Measurements from ENCODE around the gene ATF5.

ATF5 gene

DNA sequence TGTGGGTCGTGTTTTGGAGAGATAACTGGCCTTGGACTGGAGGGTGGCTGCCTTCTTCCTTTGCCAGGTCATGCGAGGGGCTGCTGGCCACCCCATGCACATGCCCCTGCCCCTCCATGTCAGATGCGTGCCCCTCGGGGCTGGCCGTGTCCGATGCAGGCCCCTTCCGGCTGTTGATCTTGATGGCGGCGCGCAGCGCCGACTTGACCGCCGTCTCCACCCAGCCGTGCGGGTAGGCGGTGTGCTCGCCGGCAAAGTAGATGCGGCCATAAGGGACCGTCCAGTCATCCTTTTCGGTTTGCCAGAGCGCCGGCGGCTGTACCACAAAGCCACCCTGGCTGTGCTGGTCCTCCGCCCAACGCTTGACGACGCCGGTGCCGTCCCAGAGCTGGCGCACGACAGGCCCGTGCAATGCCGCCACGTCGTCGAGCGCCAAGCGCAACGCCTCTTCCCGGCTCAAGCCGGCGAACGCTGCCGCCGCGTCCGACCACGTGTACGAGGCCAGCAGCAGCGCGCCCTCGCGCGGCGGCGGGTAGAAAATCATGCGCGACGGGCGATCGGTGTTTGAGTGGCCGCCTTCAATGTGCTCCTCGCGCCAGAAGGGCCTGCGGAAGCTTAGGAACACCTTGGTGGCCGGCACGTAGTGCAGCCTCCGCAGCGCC lies 39.2 kb upstream of the ATF5 start:
- H3K36me3 Mint-ChIP-seq (ENCODE audit: low read depth) = peaks cover 13% of the 10 kb centered on the region
- peak overlapping the region; percentile 77 for H3K27ac Mint-ChIP-seq
- H3K27me3 Mint-ChIP-seq (ENCODE audit: low read depth) = no peaks in the 10 kb centered on the region
- H3K4me1 Mint-ChIP-seq (ENCODE audit: low read depth) = peaks cover 13% of the 10 kb centered on the region
- no peaks in the 10 kb centered on the region for H3K9me3 Mint-ChIP-seq
- peak overlapping the region; percentile 75 for H3K4me3 Mint-ChIP-seq

DNA sequence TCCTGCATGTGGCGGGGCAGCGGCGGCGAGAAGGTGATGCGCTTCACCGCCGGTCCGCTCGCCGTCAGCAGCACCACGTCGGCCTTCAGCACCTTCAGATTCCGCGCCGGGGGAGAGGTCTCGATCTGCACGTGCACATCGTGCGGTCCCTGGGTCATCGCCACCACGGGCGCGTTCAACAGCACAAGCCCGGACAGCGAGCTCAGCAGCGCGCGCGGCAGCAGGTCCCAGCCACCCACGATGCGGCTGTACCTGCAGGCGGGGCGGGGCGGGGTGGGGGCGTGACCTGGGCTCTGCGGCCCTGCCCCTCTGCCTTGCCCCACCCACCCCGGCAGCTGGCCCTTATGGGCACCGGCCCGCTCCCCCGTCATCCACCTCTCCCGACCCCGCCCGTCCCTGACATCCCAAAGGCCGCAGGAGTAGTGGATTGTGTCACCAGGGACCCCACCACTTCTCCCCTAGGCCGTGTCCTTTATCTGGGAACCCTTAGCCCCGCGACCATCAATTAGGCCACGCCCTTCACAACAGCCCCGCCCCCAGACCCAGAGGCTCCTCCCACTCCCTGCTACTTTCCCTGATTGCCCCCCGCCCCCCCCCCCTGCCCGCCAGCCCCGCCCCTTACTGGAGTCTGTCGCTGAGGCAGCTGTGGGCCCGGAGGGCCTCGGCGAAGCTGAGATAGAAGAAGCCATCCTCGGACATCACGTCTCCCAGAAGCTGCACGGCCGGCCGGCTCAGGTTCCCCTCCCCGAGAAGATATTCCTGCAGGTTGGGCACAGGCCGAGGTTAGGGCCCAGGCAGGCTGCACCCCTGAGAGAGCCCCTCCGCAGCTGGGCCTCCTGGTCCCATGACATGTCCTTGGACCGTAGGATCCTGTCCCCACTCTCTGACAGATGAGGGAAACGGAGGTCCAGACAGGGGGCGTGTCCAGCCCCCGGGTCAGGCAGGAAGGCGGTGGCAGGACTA lies 38.4 kb upstream of the ATF5 start:
- H3K27ac Mint-ChIP-seq = peak overlapping the region; percentile 77
- no peaks in the 10 kb centered on the region for H3K9me3 Mint-ChIP-seq
- H3K27me3 Mint-ChIP-seq (ENCODE audit: low read depth) = no peaks in the 10 kb centered on the region
- H3K4me3 Mint-ChIP-seq = peak overlapping the region; percentile 75
- peaks cover 15% of the 10 kb centered on the region for H3K4me1 Mint-ChIP-seq (ENCODE audit: low read depth)
- H3K36me3 Mint-ChIP-seq (ENCODE audit: low read depth) = peaks cover 11% of the 10 kb centered on the region

DNA sequence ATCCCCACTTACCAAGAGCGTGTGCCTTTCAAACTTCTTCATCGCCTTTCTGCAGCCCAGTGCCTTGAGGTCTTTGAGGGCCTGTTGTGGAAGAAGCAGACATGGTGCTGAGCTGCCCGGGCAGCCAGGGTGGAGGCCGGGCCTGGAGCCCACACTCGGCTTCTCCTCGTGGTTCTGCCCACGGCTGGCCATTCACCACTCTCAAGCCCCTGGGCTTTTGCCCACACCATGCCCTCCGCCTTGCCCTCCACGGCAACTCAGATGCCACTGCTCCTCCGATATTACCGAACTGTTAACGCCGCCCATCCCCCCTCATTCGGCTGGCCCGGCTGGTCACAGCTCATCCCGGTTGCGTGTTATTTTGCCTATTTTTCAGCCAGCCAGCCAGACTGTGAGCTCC lies 37.6 kb upstream of the ATF5 start:
- Mint-ChIP-seq H3K9me3 (no peaks in the 10 kb centered on the region), H3K4me1 (ENCODE audit: low read depth) (peaks cover 23% of the 10 kb centered on the region), H3K27me3 (ENCODE audit: low read depth) (no peaks in the 10 kb centered on the region), H3K4me3 (peak overlapping the region; percentile 10), H3K27ac (no peak overlapping the region), H3K36me3 (ENCODE audit: low read depth) (peaks cover 10% of the 10 kb centered on the region)

DNA sequence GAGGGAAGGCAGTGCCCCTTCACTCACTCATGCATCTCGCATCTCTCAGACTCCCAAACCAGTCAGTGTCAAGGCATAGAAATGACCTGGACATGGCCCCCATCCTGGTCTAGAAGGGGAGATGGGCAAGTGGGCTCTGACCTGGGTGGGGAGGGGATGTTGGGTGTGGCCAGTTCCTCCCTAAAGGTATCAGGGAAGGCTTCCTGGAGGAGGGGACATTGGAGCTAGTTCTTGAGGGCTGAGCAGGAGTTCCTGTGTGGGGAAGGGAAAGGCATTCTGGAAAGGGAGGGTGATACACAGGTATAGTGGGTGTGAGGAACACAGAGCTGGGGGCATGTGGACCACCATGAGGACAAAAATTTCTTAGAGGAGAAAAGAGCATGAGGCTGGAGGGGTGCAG lies 36.3 kb upstream of the ATF5 start:
- peaks cover 36% of the 10 kb centered on the region for H3K4me1 Mint-ChIP-seq (ENCODE audit: low read depth)
- peak overlapping the region; percentile 55 for H3K27ac Mint-ChIP-seq
- peak overlapping the region; percentile 1 for H3K4me3 Mint-ChIP-seq
- H3K27me3 Mint-ChIP-seq (ENCODE audit: low read depth) = no peaks in the 10 kb centered on the region
- peaks cover 10% of the 10 kb centered on the region for H3K36me3 Mint-ChIP-seq (ENCODE audit: low read depth)
- no peaks in the 10 kb centered on the region for H3K9me3 Mint-ChIP-seq

DNA sequence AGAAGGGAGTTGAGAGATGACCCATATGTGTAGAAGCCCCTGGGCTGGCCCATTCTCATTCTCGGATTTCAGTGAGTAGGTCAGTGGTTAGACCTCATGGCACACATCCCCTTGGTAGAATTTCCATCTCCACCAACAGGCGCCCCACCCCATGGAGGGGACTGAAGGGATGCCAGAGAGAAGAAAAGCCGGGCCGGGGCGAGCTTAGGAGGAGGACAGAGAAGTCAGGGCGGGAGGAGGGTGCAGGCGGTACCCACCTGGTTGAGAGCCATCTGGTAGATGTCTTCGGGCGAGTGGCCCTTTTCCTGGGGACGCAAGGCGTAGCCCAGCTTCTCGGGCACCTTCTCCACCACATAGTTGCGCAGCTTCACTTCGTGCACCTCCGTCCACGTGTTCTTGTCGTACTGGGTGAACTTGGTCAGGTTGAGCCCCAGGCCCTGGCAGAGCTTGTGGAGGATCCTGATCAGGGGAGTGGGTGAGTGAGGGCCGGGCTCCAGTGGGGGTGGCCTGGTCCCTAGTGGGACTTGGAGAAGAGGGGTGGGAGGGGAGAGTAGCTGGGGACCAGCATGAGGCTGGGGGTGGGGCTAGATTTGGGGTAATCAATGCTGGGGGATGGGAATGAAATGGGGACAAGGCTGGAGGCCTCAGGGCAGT lies 34.9 kb upstream of the ATF5 start:
- H3K4me1 Mint-ChIP-seq (ENCODE audit: low read depth) = peaks cover 39% of the 10 kb centered on the region
- no peaks in the 10 kb centered on the region for H3K27me3 Mint-ChIP-seq (ENCODE audit: low read depth)
- peaks cover 8% of the 10 kb centered on the region for H3K36me3 Mint-ChIP-seq (ENCODE audit: low read depth)
- no peak overlapping the region for H3K4me3 Mint-ChIP-seq
- H3K9me3 Mint-ChIP-seq = no peaks in the 10 kb centered on the region
- H3K27ac Mint-ChIP-seq = peak overlapping the region; percentile 26

DNA sequence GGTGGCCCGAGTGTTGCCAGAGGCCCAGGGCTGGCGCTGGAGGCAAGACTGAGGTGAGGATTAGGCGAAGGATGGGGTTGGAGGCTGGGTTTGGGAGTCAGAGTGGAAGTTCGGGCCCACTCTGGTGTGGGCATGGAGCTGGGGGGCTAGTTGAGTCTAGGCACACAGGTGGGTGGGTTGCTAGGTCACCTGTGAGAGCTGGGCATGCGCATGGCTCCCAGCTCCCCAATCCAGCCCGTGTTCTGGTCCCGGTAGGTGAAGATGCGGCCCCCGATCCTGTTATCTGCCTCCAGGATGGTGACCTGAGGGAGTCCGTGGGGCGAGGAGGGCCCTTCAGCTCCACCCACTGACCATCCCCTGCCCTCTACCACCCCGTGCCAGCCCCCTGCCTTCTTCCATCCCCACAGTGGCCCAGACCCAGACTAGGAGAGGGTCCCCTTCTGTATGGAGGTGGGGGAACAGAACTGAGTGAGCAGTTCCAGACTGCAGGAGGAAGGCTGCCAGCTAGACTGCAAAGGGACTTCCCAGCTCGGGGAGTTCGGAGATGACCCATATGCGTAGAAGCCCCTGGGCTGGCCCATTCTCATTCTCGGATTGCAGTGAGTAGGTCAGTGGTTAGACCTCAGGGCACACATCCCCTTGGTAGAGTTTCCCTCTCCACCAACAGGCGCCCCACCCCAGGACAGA lies 34.0 kb upstream of the ATF5 start:
- peak overlapping the region; percentile 31 for H3K4me3 Mint-ChIP-seq
- H3K27me3 Mint-ChIP-seq (ENCODE audit: low read depth) = no peaks in the 10 kb centered on the region
- H3K36me3 Mint-ChIP-seq (ENCODE audit: low read depth) = peaks cover 4% of the 10 kb centered on the region
- H3K4me1 Mint-ChIP-seq (ENCODE audit: low read depth) = peaks cover 39% of the 10 kb centered on the region
- peak overlapping the region; percentile 62 for H3K27ac Mint-ChIP-seq
- H3K9me3 Mint-ChIP-seq = no peaks in the 10 kb centered on the region

DNA sequence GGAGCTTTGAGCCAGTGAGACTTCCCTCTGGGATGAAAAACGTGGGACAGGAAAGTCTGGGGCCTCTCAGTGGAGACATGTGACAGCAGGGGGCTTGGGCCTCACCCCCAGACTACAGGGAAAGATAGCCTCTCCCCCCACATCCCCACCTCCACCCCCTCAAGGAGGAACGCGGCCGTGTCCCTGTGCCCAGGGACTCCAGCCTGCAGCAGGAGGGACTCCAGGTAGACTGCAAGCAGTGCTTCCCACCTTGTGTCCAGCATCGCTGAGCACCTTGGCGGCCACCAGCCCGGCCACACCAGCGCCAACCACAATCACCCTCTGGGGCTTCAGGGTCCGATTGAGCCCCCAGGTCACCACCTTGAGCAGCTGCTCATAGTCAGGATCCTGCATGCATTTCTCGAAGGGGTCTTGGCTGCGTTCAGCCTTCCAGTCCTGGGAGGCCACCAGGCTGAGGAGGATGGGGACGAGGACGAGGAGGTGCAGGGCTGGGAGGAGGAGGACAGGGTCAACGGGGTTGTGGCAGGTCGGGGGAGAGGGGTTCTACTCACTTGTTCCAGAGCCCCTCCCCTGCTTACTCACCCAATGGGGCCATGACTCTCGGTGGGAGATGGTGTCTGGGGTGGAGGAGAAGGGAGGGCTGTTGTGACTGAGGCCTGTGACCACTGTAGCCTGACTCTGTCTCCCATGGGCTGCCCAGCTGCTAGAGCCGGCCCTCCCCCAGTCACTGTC lies 33.3 kb upstream of the ATF5 start:
- no peaks in the 10 kb centered on the region for H3K9me3 Mint-ChIP-seq
- peaks cover 4% of the 10 kb centered on the region for H3K36me3 Mint-ChIP-seq (ENCODE audit: low read depth)
- H3K27me3 Mint-ChIP-seq (ENCODE audit: low read depth) = no peaks in the 10 kb centered on the region
- H3K27ac Mint-ChIP-seq = peak overlapping the region; percentile 98
- H3K4me3 Mint-ChIP-seq = peak overlapping the region; percentile 31
- peaks cover 37% of the 10 kb centered on the region for H3K4me1 Mint-ChIP-seq (ENCODE audit: low read depth)

DNA sequence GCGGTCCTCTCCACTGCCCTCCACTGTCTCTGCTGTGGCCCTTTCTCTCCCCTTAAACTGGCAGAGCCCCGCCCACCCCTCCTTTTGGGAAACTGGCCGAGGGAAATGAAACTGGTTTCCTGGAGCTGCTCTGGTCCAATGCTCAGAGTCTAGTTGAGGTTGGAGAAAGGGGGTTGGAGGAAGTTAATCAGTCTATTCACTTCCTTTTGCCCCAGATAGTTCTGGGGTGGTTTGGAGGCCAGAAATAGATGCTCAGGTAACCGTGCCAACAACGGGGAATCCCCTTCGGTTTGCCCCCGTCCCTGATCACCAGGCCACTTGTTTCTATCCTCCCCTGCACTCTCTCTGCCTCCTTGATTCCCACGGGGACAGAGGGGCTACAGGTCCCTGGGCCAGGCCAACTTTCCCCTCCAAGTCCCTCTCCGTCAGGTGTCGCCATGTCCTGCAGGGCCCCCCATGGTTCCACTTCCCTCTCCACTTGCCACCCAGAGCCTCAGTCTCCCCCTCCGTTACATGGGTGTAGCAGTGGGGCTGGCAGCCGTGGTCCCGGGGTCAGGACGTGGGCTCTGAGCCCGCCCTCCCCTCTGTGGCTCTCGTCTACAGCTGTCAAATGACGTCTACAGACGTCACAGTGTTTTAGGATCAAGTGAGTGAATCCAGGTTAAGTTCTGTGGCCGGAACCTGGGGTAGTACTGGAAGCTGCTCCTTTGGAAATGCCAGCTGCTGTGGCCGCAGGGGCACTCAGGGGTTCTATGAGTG lies 32.0 kb upstream of the ATF5 start, which contains the start of gene IL4I1:
TSS of gene IL4I1 (minus strand) at position 25 of the 759 bp plus-strand sequence. CDS start 727 bp downstream, outside the sequence.
- peak within 1 kb of the TSS; percentile 98 for H3K27ac Mint-ChIP-seq
- H3K4me3 Mint-ChIP-seq = peak within 1 kb of the TSS; percentile 87
- no peaks in the 10 kb centered on the region for H3K27me3 Mint-ChIP-seq (ENCODE audit: low read depth)
- H3K4me1 Mint-ChIP-seq (ENCODE audit: low read depth) = peaks cover 39% of the 10 kb centered on the region
- H3K9me3 Mint-ChIP-seq = no peaks in the 10 kb centered on the region
- H3K36me3 Mint-ChIP-seq (ENCODE audit: low read depth) = peaks cover 4% of the 10 kb centered on the region

DNA sequence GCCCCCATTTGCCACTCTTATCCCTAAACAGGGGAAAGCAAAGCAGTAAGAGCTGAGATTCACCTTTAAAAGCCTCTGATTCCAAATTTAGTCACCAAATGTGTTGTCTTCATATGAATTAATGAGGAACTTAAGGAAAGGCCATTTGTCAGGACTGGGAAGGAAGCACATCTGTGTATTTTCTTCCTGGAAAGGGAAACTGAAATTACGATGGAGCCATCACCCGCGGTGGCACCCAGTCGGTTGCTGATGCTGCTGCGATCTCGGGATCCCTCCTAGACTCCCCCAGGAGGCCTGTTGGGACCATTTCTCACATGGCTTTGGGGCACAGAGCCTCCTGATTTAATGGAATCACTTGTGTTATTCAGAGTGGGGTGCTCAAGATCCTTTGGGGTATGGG lies 24.9 kb upstream of the ATF5 start:
- Mint-ChIP-seq H3K27ac (no peak overlapping the region), H3K4me1 (ENCODE audit: low read depth) (peaks cover 20% of the 10 kb centered on the region), H3K27me3 (ENCODE audit: low read depth) (no peaks in the 10 kb centered on the region), H3K36me3 (ENCODE audit: low read depth) (peaks cover 19% of the 10 kb centered on the region), H3K4me3 (no peak overlapping the region), H3K9me3 (no peaks in the 10 kb centered on the region)

DNA sequence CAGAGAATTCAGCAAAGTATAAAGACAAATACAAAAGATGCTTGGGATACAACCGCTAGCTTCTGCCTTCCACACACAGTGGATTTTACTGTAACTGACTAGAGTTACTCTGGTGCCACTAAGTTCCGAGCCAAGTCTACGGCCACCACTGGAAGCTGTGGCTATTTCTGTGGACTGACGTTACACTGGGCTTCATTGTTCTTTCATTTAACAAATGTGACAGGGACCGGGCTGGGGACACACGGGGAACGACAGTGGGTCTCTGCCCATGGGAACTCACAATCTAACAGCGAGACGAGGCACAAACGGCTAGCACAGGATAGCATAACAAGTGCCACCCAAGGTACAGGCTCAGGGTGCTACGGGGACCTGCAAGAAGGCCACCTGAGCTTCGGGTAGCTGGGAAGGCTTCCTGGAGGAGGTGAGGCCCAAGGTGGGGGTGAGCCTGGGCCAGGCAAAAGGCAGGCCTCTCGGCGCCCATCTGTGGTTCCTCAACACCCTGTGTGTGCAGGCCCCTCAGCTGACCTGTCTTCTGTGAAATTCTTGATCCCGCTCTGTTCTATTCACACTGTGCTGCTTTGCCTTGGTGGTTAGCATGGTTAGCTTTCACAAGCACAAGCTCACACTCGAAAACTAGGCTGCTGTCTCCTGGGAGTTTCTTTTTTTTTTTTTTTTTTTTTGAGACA lies 22.0 kb upstream of the ATF5 start:
- H3K27ac Mint-ChIP-seq = no peak overlapping the region

DNA sequence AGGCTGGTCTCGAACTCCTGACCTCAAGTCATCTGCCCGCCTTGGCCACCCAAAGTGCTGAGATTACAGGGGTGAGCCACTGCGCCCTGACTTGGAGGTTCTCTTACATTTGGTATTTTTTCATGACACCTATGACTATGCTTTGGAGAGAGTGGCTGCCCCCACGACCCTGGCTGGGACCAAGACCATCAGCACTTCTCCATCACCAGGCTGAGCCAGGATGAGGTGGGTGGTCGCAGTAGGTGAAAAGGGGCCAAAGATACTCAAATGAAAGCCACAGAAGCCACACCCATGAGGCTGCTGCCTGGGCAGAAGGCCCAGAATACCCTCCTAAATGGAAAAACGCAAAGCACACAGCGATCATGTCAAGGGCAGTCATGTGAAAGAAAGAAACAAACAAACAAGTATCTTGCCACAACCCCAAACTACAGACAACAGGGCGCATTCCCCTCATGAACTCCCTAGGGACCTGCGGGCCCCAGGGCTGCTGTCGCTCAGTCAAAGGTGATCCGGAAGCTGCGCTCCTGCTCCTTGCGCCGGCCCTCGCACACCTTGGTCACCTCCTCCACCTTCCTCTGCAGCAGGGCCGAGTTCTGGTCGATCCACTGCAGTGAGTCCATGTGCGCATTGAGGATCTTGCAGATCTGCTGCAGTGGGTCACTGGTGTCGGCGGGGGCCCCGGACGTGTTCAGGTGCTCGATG lies 21.1 kb upstream of the ATF5 start:
- Mint-ChIP-seq H3K27ac (no peak overlapping the region), H3K36me3 (ENCODE audit: low read depth) (peaks cover 33% of the 10 kb centered on the region), H3K9me3 (no peaks in the 10 kb centered on the region), H3K4me1 (ENCODE audit: low read depth) (peaks cover 36% of the 10 kb centered on the region), H3K4me3 (no peak overlapping the region), H3K27me3 (ENCODE audit: low read depth) (no peaks in the 10 kb centered on the region)

More for the DNA sequence above, 22.0 kb upstream of the ATF5 start:
- Mint-ChIP-seq H3K9me3 (no peaks in the 10 kb centered on the region), H3K27me3 (ENCODE audit: low read depth) (no peaks in the 10 kb centered on the region), H3K4me3 (no peak overlapping the region), H3K36me3 (ENCODE audit: low read depth) (peaks cover 28% of the 10 kb centered on the region), H3K4me1 (ENCODE audit: low read depth) (peaks cover 30% of the 10 kb centered on the region)

Measured in T-helper 1 cell treated with Interleukin-12 subunit alpha and Interleukin-12 subunit beta and Interleukin-4 antibody, amounts not matched to agents 30 μg/mL and 1 μg/mL, for 36 hours (primary cell).